Measurements from ENCODE around the gene UBE2F.

DNA sequence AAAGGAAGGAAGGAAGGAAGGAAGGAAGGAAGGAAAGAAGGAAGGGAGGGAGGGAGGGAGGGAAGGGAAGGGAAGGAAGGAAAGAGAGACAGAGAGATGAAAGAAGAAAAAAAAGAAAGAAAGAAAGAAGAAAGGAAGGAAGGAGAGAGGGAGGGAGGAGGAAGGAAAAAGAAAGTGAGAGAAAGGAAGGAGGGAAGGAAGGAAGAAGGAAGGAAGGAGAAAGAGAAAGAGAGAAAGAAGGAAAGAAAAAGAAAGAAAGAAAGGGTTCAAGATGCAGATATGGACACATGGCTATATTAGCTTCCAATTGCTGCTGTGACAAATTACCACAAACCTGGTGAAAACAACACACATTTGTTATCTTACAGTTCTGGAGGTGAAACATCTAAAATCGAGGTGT lies 20.4 kb upstream of the UBE2F start:
- TF ChIP-seq, protein P1, sequence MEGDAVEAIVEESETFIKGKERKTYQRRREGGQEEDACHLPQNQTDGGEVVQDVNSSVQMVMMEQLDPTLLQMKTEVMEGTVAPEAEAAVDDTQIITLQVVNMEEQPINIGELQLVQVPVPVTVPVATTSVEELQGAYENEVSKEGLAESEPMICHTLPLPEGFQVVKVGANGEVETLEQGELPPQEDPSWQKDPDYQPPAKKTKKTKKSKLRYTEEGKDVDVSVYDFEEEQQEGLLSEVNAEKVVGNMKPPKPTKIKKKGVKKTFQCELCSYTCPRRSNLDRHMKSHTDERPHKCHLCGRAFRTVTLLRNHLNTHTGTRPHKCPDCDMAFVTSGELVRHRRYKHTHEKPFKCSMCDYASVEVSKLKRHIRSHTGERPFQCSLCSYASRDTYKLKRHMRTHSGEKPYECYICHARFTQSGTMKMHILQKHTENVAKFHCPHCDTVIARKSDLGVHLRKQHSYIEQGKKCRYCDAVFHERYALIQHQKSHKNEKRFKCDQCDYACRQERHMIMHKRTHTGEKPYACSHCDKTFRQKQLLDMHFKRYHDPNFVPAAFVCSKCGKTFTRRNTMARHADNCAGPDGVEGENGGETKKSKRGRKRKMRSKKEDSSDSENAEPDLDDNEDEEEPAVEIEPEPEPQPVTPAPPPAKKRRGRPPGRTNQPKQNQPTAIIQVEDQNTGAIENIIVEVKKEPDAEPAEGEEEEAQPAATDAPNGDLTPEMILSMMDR (conservative IDR thresholded peaks at IDR 0.05), result no peak
- no peak for TF ChIP-seq EZH2 (IDR thresholded peaks at IDR 0.05; ENCODE audit: low read depth)
